HepG2 (cell line): ENCODE results near the gene RAE1. TPM values are rescaled to one million over a fixed set of nuclear protein-coding genes. Genes with fewer than 3 reads are reported as not detected.
"Not testable (repeated sequence)": the region's sequence is repeated elsewhere in the genome, so short reads cannot be mapped to it uniquely, and the experiment has no call there.

Experiments used
- ATAC-seq: fragments of 200-7000 bp; cut with Tn5 transposase; 3 replicates; pipeline ENCODE4 v1.9.1; 2020; ENCODE audit warnings: mild to moderate bottlenecking, moderate library complexity
- BruUV-seq: library from RNA; stranded (reverse); fragments of 400-500 nt; replicated peaks from 2 replicates; lab custom pipeline; 2021; lab: Mats Ljungman, UMichigan
- CTCF ChIA-PET: fragments of 300-600 bp; formaldehyde crosslinking; extraction: SDS; loops from one replicate; lab custom pipeline; 2021; ENCODE audit warnings: low total read pairs, inconsistent platforms, low intra/inter-chr PET ratio; lab: Yijun Ruan, JAX
- POLR2A ChIA-PET: fragments of 350-600 bp; sonication (Branson Sonifier 250); formaldehyde crosslinking; loops from one replicate; lab custom pipeline; 2020; ENCODE audit warnings: antibody characterized with exemption, inconsistent platforms; lab: Yijun Ruan, JAX
- DNase-seq: peaks from one replicate; pipeline ENCODE4 v3.0.0-alpha.2; 2015; ENCODE audit warnings: low spot score
- FAIRE-seq: peaks from 3 replicates; lab custom pipeline; 2011; peaks lifted over from hg19 to GRCh38; lab: Jason Lieb, UNC
- H2AFZ ChIP-seq: one replicate; pipeline ENCODE4 v1.6.1; 2011; ENCODE audit warnings: low read length, inconsistent platforms
- H3K27ac ChIP-seq: fragments of 300-600 bp; 3 replicates; pipeline ENCODE4 v1.8.0; 2011; ENCODE audit warnings: mixed run types, mild to moderate bottlenecking, mixed read lengths, low read length, inconsistent platforms; ENCODE audit not compliant: insufficient read depth; ENCODE audit errors: extremely low read length
- H3K27me3 ChIP-seq, 2 experiments: fragments of 200-600 bp in 1 of 2; 2 replicates in 1 of 2; 3 replicates in 1 of 2; pipeline versions ENCODE4 v1.6.0 to v1.8.0; 2011; ENCODE audit warnings: low read length in 2 of 2, mild to moderate bottlenecking in 2 of 2, moderate library complexity in 2 of 2, inconsistent platforms in 1 of 2; ENCODE audit not compliant: insufficient read depth in 2 of 2, control insufficient read depth in 1 of 2
- H3K36me3 ChIP-seq, 2 experiments: fragments of 200-600 bp in 1 of 2; replicated peaks in 1 of 2; 2 replicates in 1 of 2; 3 replicates in 1 of 2; pipeline versions ENCODE4 v1.5.1 to v1.8.0; 2011; ENCODE audit warnings: low read length in 2 of 2, inconsistent platforms in 1 of 2; ENCODE audit not compliant: insufficient read depth in 2 of 2, control insufficient read depth in 1 of 2
- H3K4me1 ChIP-seq: 2 replicates; pipeline ENCODE4 v1.5.1; 2012; ENCODE audit warnings: low read length, inconsistent platforms; ENCODE audit not compliant: insufficient read depth
- H3K4me2 ChIP-seq: 2 replicates; pipeline ENCODE4 v1.6.0; 2011; ENCODE audit warnings: low read depth, low read length, inconsistent platforms
- H3K4me3 ChIP-seq, 3 experiments: fragments of 200-600 bp in 1 of 3; sonication (generic), shearing (Covaris generic) in 1 of 3; replicated peaks in 1 of 3; 2 replicates each; pipeline ENCODE4 v1.5.1; 2011 to 2016; ENCODE audit warnings: low read length in 3 of 3, inconsistent platforms in 2 of 3, low read depth in 2 of 3, mild to moderate bottlenecking in 2 of 3, control low read depth in 1 of 3, mixed read lengths in 1 of 3; ENCODE audit not compliant: insufficient read depth in 1 of 3
- H3K79me2 ChIP-seq: one replicate; pipeline ENCODE4 v1.6.1; 2011; ENCODE audit warnings: low read length, inconsistent platforms; ENCODE audit not compliant: insufficient read depth
- H3K9ac ChIP-seq: 2 replicates; pipeline ENCODE4 v1.6.0; 2011; ENCODE audit warnings: mild to moderate bottlenecking, low read depth, low read length, inconsistent platforms; ENCODE audit not compliant: insufficient read depth
- H3K9me3 ChIP-seq: 2 replicates; pipeline ENCODE4 v1.5.1; 2012; ENCODE audit warnings: mild to moderate bottlenecking, low read length
- H4K20me1 ChIP-seq: 2 replicates; pipeline ENCODE4 v1.6.0; 2011; ENCODE audit warnings: inconsistent platforms, mild to moderate bottlenecking, low read length, moderate library complexity; ENCODE audit not compliant: insufficient read depth
- CHD4 ChIP-seq: fragments of 200-600 bp; sonication (generic); IDR thresholded peaks from 2 replicates; pipeline ENCODE4 v1.7.0; 2017; ENCODE audit warnings: mild to moderate bottlenecking, low read length, borderline replicate concordance
- NR0B2 ChIP-seq: sonication (generic); formaldehyde crosslinking; IDR thresholded peaks from 2 replicates; pipeline ENCODE4 v1.4.0; 2020; ENCODE audit warnings: mild to moderate bottlenecking, missing genetic modification reagents
- PCBP1 ChIP-seq: fragments of 200-400 bp; formaldehyde crosslinking; IDR thresholded peaks from 2 replicates; pipeline ENCODE4 v1.6.1; 2017; ENCODE audit warnings: mild to moderate bottlenecking, low read depth, low read length, borderline replicate concordance
- ZBTB33 ChIP-seq: sonication (generic); formaldehyde crosslinking; IDR thresholded peaks from 2 replicates; pipeline ENCODE4 v1.4.0; 2020; ENCODE audit warnings: missing genetic modification reagents
- ZNF878 ChIP-seq: sonication (generic); formaldehyde crosslinking; IDR thresholded peaks from 2 replicates; pipeline ENCODE4 v1.8.1; 2023; ENCODE audit warnings: mild to moderate bottlenecking, missing genetic modification reagents, moderate library complexity
- WGBS: methylation state at CpG from one replicate; pipeline ENCODE4 v1.1.6; 2017; ENCODE audit warnings: low lambda C conversion rate; 5-methylcytosine and 5-hydroxymethylcytosine counted together
- in situ Hi-C: cut with HindIII; loops from 2 replicates; pipeline ENCODE4 v1.10.0; 2017; ENCODE audit warnings: low pct_unique_long_range_greater_than_20kb; ENCODE audit not compliant: extremely low pct_ligation_motif_present
- intact Hi-C: fragments of 100-400 bp; cut with micrococcal nuclease; formaldehyde crosslinking; loops from one replicate; pipeline ENCODE4 v1.10.0; 2022; ENCODE audit not compliant: unreplicated experiment
- polyA plus RNA-seq, 8 experiments: library from polyadenylated mRNA; depleted of rRNA in 3 of 8; stranded (reverse) in 7 of 8; unstranded in 1 of 8; fragments of >200 nt; fragmentation: Illumina TruSeq in 4 of 8; extraction: Trizol in 4 of 8; gene quantifications; 2 replicates each; pipeline versions ENCODE4 v1.2.1 to v1.2.3, GENCODE V29; 2011 to 2016; ENCODE audit warnings: low read depth in 4 of 8, missing spikeins in 1 of 8, mixed read lengths in 1 of 8; ENCODE audit not compliant: insufficient read depth in 1 of 8
- total RNA-seq, 5 experiments: library from RNA; depleted of rRNA; stranded (reverse); fragments of >200 nt; fragmentation: Illumina TruSeq; extraction: Trizol; gene quantifications; 2 replicates each; pipeline ENCODE4 v1.2.3, GENCODE V29; 2016; ENCODE audit warnings: low read depth in 1 of 5

The RAE1 gene
- total and polyA plus RNA-seq, 2 of the 13 experiments (the other 11 are each of a cell fraction or from before 2014, with no cell fraction given): 36.1 to 72.9 TPM

- H3K27me3 ChIP-seq: not testable (repeated sequence)
- CTCF ChIA-PET: interaction anchor here (0.9 kb wide), 1 partner anchor 261 kb away, joined by 3 read pairs; no protein-coding TSS in a partner anchor
These were observed 371 bp upstream of the RAE1 start for GRCh38 chr20:57350726-57351041.

GRCh38 chr20:57352305-57352704 lies 1.2 kb downstream of the RAE1 start:
- BruUV-seq: no TSS peak
- Histone ChIP-seq H3K9ac (peak overlapping the region; percentile 87; the same call in 1 of the 2 replicates), H3K27me3 (no peaks in the 10 kb centered on the region; a peak in 1 of 5 replicates), H3K27ac (no peak overlapping the region), H3K4me2 (peak overlapping the region; percentile 96), H3K4me3 (peak overlapping the region; percentile 92 to 96 (median 93)), H4K20me1 (peaks cover 10% of the 10 kb centered on the region), H3K36me3 (peaks cover 26% of the 10 kb centered on the region in 2 experiments), H2AFZ (no peak overlapping the region), H3K4me1 (peaks cover 18% of the 10 kb centered on the region), H3K79me2 (peaks cover 33% of the 10 kb centered on the region), H3K9me3 (no peaks in the 10 kb centered on the region)
- ChIA-PET CTCF (no interaction called here), POLR2A (interaction anchor here (0.6 kb wide), 1 partner anchor 205 kb away, joined by 3 read pairs; no protein-coding TSS in a partner anchor)
- in situ Hi-C loops (no loop called here), intact Hi-C loops (no loop called here)
- 73% methylated on average over 6 of the region's 6 CpGs for WGBS
- DNase-seq: no peak
- TF ChIP-seq ZBTB33 (0 out of 2 replicates have a peak, but pooled peaks have one; percentile 51), NR0B2 (CRISPR knock-in tag) (no peak)
- no peak for FAIRE-seq
- ATAC-seq: no peak

More at GRCh38 chr20:57350726-57351041, 371 bp upstream of the RAE1 start:
- ATAC-seq, in situ Hi-C loops, H4K20me1 ChIP-seq, FAIRE-seq, H3K9me3 ChIP-seq, DNase-seq, POLR2A ChIA-PET, BruUV-seq: not testable (repeated sequence)
- Histone ChIP-seq H3K79me2 (peaks cover 33% of the 10 kb centered on the region), H3K27ac (peak overlapping the region; percentile 72), H2AFZ (peak overlapping the region; percentile 13), H3K4me3 (peak overlapping the region; percentile 92 to 96 (median 93); a peak in 5 of 6 replicates), H3K4me1 (peaks cover 18% of the 10 kb centered on the region), H3K36me3 (peaks cover 17 to 26% of the 10 kb centered on the region in 2 experiments), H3K4me2 (peak overlapping the region; percentile 96), H3K9ac (peak overlapping the region; percentile 87)
- intact Hi-C loops: loop anchor here (1.0 to 2.0 kb wide), 2 partner anchors 40 to 145 kb away; partner anchors contain the start of gene RBM38
- TF ChIP-seq ZNF878 (CRISPR knock-in tag) (0 out of 2 replicates have a peak, but pooled peaks have one; percentile 20), CHD4 (0 out of 2 replicates have a peak, but pooled peaks have one; percentile 73), PCBP1 (peak; percentile 93)
- 60% methylated on average over 7 of the region's 24 CpGs for WGBS
